Muscle layer of colon (tissue), 2 donors: ENCODE measurements around the gene DCST2.

Source experiments
- H3K27ac ChIP-seq: one replicate; pipeline ENCODE4 v1.7.0; 2013; ENCODE audit warnings: low read depth, mild to moderate bottlenecking, low read length, moderate library complexity
- H3K27me3 ChIP-seq, 2 donors: one replicate each; pipeline ENCODE4 v1.7.0; 2013; ENCODE audit warnings: low read length in 2 of 2, mild to moderate bottlenecking in 2 of 2; ENCODE audit not compliant: insufficient read depth in 2 of 2, control insufficient read depth in 1 of 2
- H3K36me3 ChIP-seq: one replicate; pipeline ENCODE4 v1.7.0; 2013; ENCODE audit warnings: mild to moderate bottlenecking, low read length; ENCODE audit not compliant: insufficient read depth
- H3K4me1 ChIP-seq: one replicate; pipeline ENCODE4 v1.7.0; 2013; ENCODE audit warnings: mild to moderate bottlenecking, low read length; ENCODE audit not compliant: insufficient read depth
- H3K4me3 ChIP-seq, 2 donors: one replicate each; pipeline ENCODE4 v1.7.0; 2013; ENCODE audit warnings: low read length in 2 of 2, low read depth in 1 of 2, mild to moderate bottlenecking in 1 of 2, moderate library complexity in 1 of 2
- H3K9ac ChIP-seq: one replicate; pipeline ENCODE4 v1.7.0; 2013; ENCODE audit warnings: low read length
- H3K9me3 ChIP-seq: one replicate; pipeline ENCODE4 v1.7.0; 2013; ENCODE audit warnings: mild to moderate bottlenecking, low read length
- donor health status: abdominal sarcoma.
- donor health status: Adenocarcinoma of cecum.

The DCST2 gene

GRCh38 chr1:155033524-155033923, at the start of gene DCST2, which contains the start of gene DCST1:
TSS of gene DCST2 (minus strand) at chr1:155033781. CDS start at chr1:155033701, 80 bp downstream.
TSS of gene DCST1 (plus strand) at chr1:155033824. CDS start at chr1:155034037, 213 bp downstream.
- Histone ChIP-seq H3K4me1 (no peaks in the 10 kb centered on the region), H3K9me3 (no peaks in the 10 kb centered on the region), H3K4me3 (no peak within 1 kb of the TSS), H3K27ac (no peak within 1 kb of the TSS), H3K9ac (no peak within 1 kb of the TSS), H3K27me3 (no peaks in the 10 kb centered on the region), H3K36me3 (no peaks in the 10 kb centered on the region)

GRCh38 chr1:155083052-155083541, 49.5 kb upstream of the DCST2 start:
- Histone ChIP-seq H3K9me3 (no peaks in the 10 kb centered on the region), H3K27ac (no peak overlapping the region), H3K36me3 (no peaks in the 10 kb centered on the region), H3K27me3 (peaks cover 52 to 58% of the 10 kb centered on the region in 2 donors), H3K9ac (no peak overlapping the region), H3K4me1 (peaks cover 48% of the 10 kb centered on the region), H3K4me3 (no peak overlapping the region)

GRCh38 chr1:155082301-155083051, 48.9 kb upstream of the DCST2 start:
- Histone ChIP-seq H3K4me1 (peaks cover 48% of the 10 kb centered on the region), H3K27ac (no peak overlapping the region), H3K4me3 (no peak overlapping the region), H3K27me3 (peaks cover 52 to 59% of the 10 kb centered on the region in 2 donors), H3K9me3 (no peaks in the 10 kb centered on the region), H3K36me3 (no peaks in the 10 kb centered on the region), H3K9ac (no peak overlapping the region)

- Histone ChIP-seq H3K27ac (no peak overlapping the region), H3K9ac (no peak overlapping the region), H3K9me3 (no peaks in the 10 kb centered on the region), H3K4me1 (peaks cover 48% of the 10 kb centered on the region), H3K36me3 (no peaks in the 10 kb centered on the region), H3K4me3 (peak overlapping the region in 1 of 2 donors; percentile 14), H3K27me3 (peaks cover 52 to 59% of the 10 kb centered on the region in 2 donors)
Observed at GRCh38 chr1:155081472-155082300, 48.1 kb upstream of the DCST2 start.

- H3K36me3 ChIP-seq: no peaks in the 10 kb centered on the region
- H3K27ac ChIP-seq: no peak overlapping the region
- peak overlapping the region in 1 of 2 donors; percentile 26 for H3K4me3 ChIP-seq
- H3K9ac ChIP-seq: no peak overlapping the region
- H3K9me3 ChIP-seq: no peaks in the 10 kb centered on the region
- H3K4me1 ChIP-seq: peaks cover 44% of the 10 kb centered on the region
- H3K27me3 ChIP-seq: peaks cover 52 to 59% of the 10 kb centered on the region in 2 donors
Observed at GRCh38 chr1:155080312-155081228, 47.0 kb upstream of the DCST2 start.

GRCh38 chr1:155079487-155080311, 46.1 kb upstream of the DCST2 start:
- H3K4me1 ChIP-seq: peaks cover 44% of the 10 kb centered on the region
- no peaks in the 10 kb centered on the region for H3K9me3 ChIP-seq
- H3K9ac ChIP-seq: no peak overlapping the region
- no peak overlapping the region for H3K27ac ChIP-seq
- H3K27me3 ChIP-seq: peaks cover 52 to 59% of the 10 kb centered on the region in 2 donors
- peak overlapping the region; percentile 23 to 24 for H3K4me3 ChIP-seq
- no peaks in the 10 kb centered on the region for H3K36me3 ChIP-seq

- Histone ChIP-seq H3K4me3 (peak overlapping the region; percentile 13 to 23), H3K27ac (no peak overlapping the region), H3K9ac (no peak overlapping the region), H3K27me3 (peaks cover 49 to 58% of the 10 kb centered on the region in 2 donors), H3K4me1 (peaks cover 39% of the 10 kb centered on the region), H3K36me3 (no peaks in the 10 kb centered on the region), H3K9me3 (no peaks in the 10 kb centered on the region)
Observed at GRCh38 chr1:155079210-155079486, 45.6 kb upstream of the DCST2 start.

GRCh38 chr1:155078469-155079209, 45.1 kb upstream of the DCST2 start, which contains the start of gene EFNA3:
TSS of gene EFNA3 (plus strand) at chr1:155078837. CDS start at chr1:155078942, 105 bp downstream.
- no peak within 1 kb of the TSS for H3K27ac ChIP-seq
- no peaks in the 10 kb centered on the region for H3K36me3 ChIP-seq
- peaks cover 43 to 53% of the 10 kb centered on the region in 2 donors for H3K27me3 ChIP-seq
- no peaks in the 10 kb centered on the region for H3K9me3 ChIP-seq
- no peak within 1 kb of the TSS for H3K9ac ChIP-seq
- H3K4me1 ChIP-seq: peaks cover 36% of the 10 kb centered on the region
- H3K4me3 ChIP-seq: peak within 1 kb of the TSS; percentile 23 to 24

GRCh38 chr1:155077758-155078445, 44.3 kb upstream of the DCST2 start:
- no peaks in the 10 kb centered on the region for H3K9me3 ChIP-seq
- H3K27ac ChIP-seq: no peak overlapping the region
- H3K9ac ChIP-seq: no peak overlapping the region
- no peaks in the 10 kb centered on the region for H3K36me3 ChIP-seq
- no peak overlapping the region for H3K4me3 ChIP-seq
- peaks cover 36% of the 10 kb centered on the region for H3K4me1 ChIP-seq
- H3K27me3 ChIP-seq: peaks cover 36 to 45% of the 10 kb centered on the region in 2 donors
